GM20000 (cell line): Measurements from ENCODE around the gene CAMK1D.

Source experiments
- DNase-seq: peaks from one replicate; pipeline ENCODE4 v3.0.0; 2012; ENCODE audit warnings: low spot score
- CTCF ChIP-seq: IDR thresholded peaks from 2 replicates; pipeline ENCODE4 v1.5.1; 2012; ENCODE audit warnings: mild to moderate bottlenecking, control low read depth; ENCODE audit errors: extremely low read depth, missing control alignments

The CAMK1D gene

DNA sequence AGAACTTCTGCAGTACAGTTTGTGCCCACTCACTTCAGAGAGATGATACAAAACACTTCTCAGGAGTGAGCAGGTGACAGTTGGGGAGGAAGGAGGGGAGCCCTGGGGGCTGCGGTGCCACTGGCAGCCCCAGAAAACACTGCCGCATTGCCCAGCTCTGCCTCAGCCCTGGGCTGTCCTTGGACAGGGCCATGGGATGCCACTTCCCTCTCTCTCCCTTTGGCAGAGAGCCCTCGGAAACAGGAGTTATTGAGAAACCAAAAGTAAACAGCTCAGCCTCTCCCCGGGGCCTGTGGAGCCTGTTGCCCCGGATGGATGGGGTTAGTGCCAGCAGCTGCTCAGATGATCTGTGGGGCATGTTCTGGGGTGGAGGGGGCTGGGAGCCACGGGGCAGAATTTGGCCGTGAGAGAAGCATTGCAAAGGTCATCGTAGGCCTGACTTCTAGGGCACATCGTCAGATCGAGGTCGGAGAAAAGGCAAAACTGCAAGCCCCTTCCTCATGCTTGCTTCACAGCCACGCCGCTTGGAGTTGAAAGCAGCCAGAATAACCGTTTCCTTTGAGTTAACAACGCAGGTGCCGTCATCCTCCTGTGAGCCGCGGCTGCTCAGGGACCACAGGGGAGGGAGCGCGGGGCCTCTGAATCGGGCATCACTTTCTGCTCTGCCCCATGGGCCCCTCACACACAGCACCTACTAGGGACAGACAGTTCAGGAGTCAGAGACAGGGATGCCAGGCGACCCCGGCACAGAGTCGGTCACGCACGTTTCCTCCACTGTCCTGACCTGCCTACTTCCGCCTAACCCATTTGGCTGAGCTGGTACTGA is 256.4 kb downstream of the CAMK1D start:
- TF ChIP-seq CTCF: no peak
- peak; percentile 33 for DNase-seq

DNA sequence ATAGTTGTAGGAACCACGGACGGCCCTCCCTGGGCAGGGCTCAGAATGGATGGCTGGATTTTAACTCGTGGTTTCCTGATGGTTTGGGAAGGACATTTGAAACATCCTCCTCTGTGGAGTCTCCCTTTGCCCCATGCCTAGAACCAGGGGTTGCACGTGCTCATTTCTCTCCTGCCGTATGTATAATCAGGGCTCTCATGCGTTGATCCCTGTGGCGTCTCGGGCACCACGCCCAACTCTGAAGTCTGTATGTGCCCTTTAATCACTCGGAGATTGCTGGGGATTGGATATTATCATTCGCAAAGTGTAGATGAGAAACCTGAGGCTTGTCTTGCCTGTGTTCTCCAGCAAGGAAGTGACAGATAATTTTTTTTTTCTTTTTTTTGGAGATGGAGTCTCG is 257.1 kb downstream of the CAMK1D start:
- no peak for DNase-seq
- no peak for TF ChIP-seq CTCF

GRCh38 chr10:12608761-12609160 is 259.4 kb downstream of the CAMK1D start:
- no peak for TF ChIP-seq CTCF
- no peak for DNase-seq

DNA sequence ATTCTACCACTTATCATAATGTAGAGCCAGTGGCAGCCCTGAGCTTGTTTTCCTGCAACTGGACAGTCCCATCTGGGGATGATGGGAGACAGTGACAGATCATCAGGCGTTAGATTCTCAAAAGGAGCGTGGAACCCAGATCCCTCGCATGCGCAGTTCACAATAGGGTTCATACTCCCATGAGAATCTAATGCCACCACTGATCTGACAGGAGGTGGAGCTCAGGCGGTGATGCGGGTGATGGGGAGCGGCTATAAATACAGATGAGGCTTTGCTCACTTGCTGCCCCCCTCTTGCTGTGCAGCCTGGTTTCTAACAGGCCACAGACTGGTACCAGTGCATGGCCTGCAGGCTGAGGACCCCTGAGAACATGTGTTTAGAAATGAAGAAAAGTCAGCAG is 260.1 kb downstream of the CAMK1D start:
- no peak for TF ChIP-seq CTCF

GRCh38 chr10:12613136-12613535 is 263.8 kb downstream of the CAMK1D start:
- TF ChIP-seq CTCF: no peak
- DNase-seq: no peak

More for the DNA sequence above, 260.1 kb downstream of the CAMK1D start:
- no peak for DNase-seq

GRCh38 chr10:12614177-12614995 is 265.0 kb downstream of the CAMK1D start:
- DNase-seq: no peak
- no peak for TF ChIP-seq CTCF
